Measurements from ENCODE around the gene PCDH1. TPM values are rescaled to one million over a fixed set of nuclear protein-coding genes. Genes with fewer than 3 reads are reported as not detected.
"Not testable (repeated sequence)": the region's sequence is repeated elsewhere in the genome, so short reads cannot be mapped to it uniquely, and the experiment has no call there.

PCDH1 gene
- total RNA-seq, 3 donors from 2014 or later = 0.05 to 0.24 (median 0.14) TPM

DNA sequence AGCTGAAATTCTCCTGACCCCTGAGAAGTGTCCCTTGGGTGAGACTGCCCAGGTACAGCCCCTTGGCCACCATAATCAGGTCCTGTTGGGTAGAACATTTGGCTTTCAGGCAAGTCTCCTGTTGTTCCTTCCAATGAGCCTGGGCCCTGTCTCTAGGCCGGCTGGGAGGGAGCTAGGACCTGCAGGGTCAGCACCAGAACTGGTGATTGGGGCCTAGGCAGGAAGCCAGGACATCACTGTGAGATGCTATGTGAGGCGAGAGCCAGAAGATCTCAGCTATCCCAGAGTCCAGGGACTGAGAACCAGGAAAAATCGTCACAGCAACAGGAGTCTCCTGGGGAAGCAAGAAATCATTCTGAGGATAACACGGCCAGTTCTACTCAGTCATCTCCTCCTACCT is 51.5 kb downstream of the PCDH1 start:
- no peak overlapping the region for H3K4me3 Mint-ChIP-seq
- peaks cover 11% of the 10 kb centered on the region for H3K27me3 Mint-ChIP-seq (ENCODE audit: low read depth)
- H3K9me3 Mint-ChIP-seq = no peaks in the 10 kb centered on the region
- H3K36me3 Mint-ChIP-seq (ENCODE audit: insufficient read depth) = no peaks in the 10 kb centered on the region
- no peaks in the 10 kb centered on the region for H3K4me1 Mint-ChIP-seq (ENCODE audit: low read depth)
- ATAC-seq (no peak), DNase-seq (no peak)

DNA sequence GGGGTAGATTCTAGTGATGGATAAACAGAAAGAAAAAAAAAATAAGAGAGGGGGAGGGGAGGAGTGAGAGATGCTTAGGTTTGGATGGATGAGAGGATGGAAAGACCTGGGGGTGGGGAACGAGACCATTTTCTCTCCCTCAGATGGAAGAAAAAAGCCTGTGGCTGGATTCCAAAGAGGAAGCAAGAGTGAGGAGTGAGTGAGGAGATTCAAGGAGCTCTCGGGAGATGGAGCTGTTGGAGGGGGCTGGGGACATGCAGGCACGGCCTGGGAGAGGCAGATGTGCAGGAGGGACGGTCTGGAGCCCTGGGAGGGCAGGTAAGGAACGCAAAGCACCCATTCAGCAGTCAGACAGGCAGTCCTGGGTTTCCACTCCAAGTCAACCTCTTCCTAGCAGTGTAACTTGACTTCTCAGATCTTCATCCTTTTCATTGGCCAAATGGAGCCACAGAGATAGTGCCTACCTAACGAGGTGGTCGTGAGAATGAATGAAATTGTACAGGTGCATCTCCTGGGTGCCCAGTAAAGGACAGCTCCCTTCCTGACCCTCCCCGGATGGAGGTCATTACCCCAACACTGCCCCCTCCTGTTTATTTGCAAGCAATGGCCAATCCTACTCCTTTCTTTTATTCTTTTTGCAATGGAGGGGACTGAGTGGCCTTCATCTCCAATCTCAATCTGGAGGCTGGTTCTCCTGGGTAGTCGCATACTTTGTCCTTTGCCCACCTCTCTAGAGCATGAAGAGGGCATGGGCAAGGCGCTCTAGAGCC is 52.2 kb downstream of the PCDH1 start:
- DNase-seq = no peak
- ATAC-seq = peak in 1 of 2 donors; percentile 43
- Mint-ChIP-seq H3K36me3 (ENCODE audit: insufficient read depth) (no peaks in the 10 kb centered on the region), H3K4me1 (ENCODE audit: low read depth) (no peaks in the 10 kb centered on the region), H3K4me3 (no peak overlapping the region), H3K27me3 (ENCODE audit: low read depth) (peaks cover 9% of the 10 kb centered on the region), H3K9me3 (no peaks in the 10 kb centered on the region)

GRCh38 chr5:141825241-141825671 is 53.0 kb downstream of the PCDH1 start:
- no peaks in the 10 kb centered on the region for H3K36me3 Mint-ChIP-seq (ENCODE audit: insufficient read depth)
- H3K4me1 Mint-ChIP-seq (ENCODE audit: low read depth) = no peaks in the 10 kb centered on the region
- DNase-seq (no peak), ATAC-seq (no peak)
- no peaks in the 10 kb centered on the region for H3K9me3 Mint-ChIP-seq
- no peak overlapping the region for H3K4me3 Mint-ChIP-seq
- peaks cover 10% of the 10 kb centered on the region for H3K27me3 Mint-ChIP-seq (ENCODE audit: low read depth)

DNA sequence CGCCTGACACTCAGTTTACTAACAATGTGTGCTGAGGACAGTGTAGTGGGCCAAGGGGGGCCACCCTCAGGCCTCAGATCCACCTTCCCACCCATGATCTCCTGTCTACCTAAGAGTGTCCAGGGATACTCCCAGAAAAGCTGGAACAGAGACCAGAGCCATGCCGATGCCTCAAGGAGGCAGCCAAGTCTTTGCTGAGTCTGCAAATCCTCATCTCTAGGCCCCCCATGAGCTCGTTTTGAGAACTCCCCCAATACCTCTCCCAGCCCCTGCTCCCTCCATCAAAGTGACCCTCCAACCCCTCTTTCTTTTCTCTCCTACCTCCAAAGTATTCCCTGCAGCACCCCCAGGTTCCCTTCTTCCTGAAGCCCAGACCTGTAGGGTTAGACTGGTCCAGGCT is 53.5 kb downstream of the PCDH1 start:
- ATAC-seq = no peak
- Mint-ChIP-seq H3K9me3 (no peaks in the 10 kb centered on the region), H3K36me3 (ENCODE audit: insufficient read depth) (no peaks in the 10 kb centered on the region), H3K27me3 (ENCODE audit: low read depth) (peaks cover 12% of the 10 kb centered on the region), H3K4me3 (no peak overlapping the region), H3K4me1 (ENCODE audit: low read depth) (no peaks in the 10 kb centered on the region)
- DNase-seq = no peak

DNA sequence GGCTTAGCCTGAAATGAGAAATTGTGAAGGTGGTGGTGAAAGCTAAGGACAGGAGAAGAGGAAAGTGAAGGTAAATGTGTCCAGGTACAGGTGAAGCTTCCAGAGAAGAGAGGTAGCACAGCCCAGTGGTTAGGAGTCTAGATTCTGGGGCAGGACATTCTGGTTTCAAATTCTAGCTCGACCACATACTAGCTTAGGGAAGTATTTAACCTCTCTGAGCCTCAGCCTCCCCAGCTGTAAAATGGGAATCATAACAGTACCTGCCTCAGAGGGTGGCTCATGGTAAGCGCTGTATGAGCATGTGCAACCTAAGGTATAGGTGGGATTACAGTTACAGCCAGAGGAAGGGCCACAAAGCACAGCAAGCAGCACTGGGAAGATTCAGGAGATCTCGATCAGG is 55.2 kb downstream of the PCDH1 start:
- Mint-ChIP-seq H3K36me3 (ENCODE audit: insufficient read depth) (no peaks in the 10 kb centered on the region), H3K27me3 (ENCODE audit: low read depth) (peaks cover 14% of the 10 kb centered on the region), H3K9me3 (no peaks in the 10 kb centered on the region), H3K4me1 (ENCODE audit: low read depth) (no peaks in the 10 kb centered on the region), H3K4me3 (no peak overlapping the region)
- no peak for ATAC-seq
- DNase-seq = no peak

GRCh38 chr5:141822144-141822543 is 56.1 kb downstream of the PCDH1 start:
- Mint-ChIP-seq H3K27me3 (ENCODE audit: low read depth) (peaks cover 18% of the 10 kb centered on the region), H3K9me3 (no peaks in the 10 kb centered on the region), H3K36me3 (ENCODE audit: insufficient read depth) (no peaks in the 10 kb centered on the region), H3K4me1 (ENCODE audit: low read depth) (no peaks in the 10 kb centered on the region), H3K4me3 (no peak overlapping the region)
- ATAC-seq (no peak), DNase-seq (no peak)

GRCh38 chr5:141821430-141821925 is 56.7 kb downstream of the PCDH1 start:
- no peaks in the 10 kb centered on the region for H3K36me3 Mint-ChIP-seq (ENCODE audit: insufficient read depth)

GRCh38 chr5:141820686-141821085 is 57.5 kb downstream of the PCDH1 start:
- ATAC-seq; H3K4me1 Mint-ChIP-seq (ENCODE audit: low read depth); H3K4me3 Mint-ChIP-seq; DNase-seq; H3K9me3 Mint-ChIP-seq; H3K36me3 Mint-ChIP-seq (ENCODE audit: insufficient read depth): not testable (repeated sequence)
- H3K27me3 Mint-ChIP-seq (ENCODE audit: low read depth) = peaks cover 15% of the 10 kb centered on the region

More at GRCh38 chr5:141821430-141821925, 56.7 kb downstream of the PCDH1 start:
- H3K27me3 Mint-ChIP-seq (ENCODE audit: low read depth) = peaks cover 21% of the 10 kb centered on the region
- no peak for DNase-seq
- no peak overlapping the region for H3K4me3 Mint-ChIP-seq
- no peaks in the 10 kb centered on the region for H3K9me3 Mint-ChIP-seq
- ATAC-seq = no peak
- no peaks in the 10 kb centered on the region for H3K4me1 Mint-ChIP-seq (ENCODE audit: low read depth)

DNA sequence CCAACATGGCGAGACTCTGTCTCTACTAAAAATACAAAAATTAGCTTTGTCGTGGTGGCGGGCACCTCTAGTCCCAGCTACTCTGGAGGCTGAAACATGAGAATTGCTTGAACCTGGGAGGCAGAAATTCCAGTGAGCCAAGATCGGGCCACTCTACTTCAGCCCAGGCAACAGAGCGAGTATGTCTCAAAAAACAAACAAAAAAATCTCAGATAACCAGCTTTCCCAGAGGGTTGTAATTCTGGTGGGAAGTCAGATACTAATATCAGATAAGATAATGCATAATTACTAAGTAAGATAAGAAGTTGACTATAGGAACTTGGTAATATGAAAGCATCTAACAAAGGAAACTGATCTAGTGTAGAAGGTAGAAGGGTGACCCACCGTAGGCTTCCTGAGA is 60.6 kb downstream of the PCDH1 start:
- H3K4me3 Mint-ChIP-seq = no peak overlapping the region
- ATAC-seq (no peak), DNase-seq (no peak)
- H3K9me3 Mint-ChIP-seq = no peaks in the 10 kb centered on the region
- H3K4me1 Mint-ChIP-seq (ENCODE audit: low read depth) = no peaks in the 10 kb centered on the region
- H3K27me3 Mint-ChIP-seq (ENCODE audit: low read depth) = peaks cover 29% of the 10 kb centered on the region
- no peaks in the 10 kb centered on the region for H3K36me3 Mint-ChIP-seq (ENCODE audit: insufficient read depth)

DNA sequence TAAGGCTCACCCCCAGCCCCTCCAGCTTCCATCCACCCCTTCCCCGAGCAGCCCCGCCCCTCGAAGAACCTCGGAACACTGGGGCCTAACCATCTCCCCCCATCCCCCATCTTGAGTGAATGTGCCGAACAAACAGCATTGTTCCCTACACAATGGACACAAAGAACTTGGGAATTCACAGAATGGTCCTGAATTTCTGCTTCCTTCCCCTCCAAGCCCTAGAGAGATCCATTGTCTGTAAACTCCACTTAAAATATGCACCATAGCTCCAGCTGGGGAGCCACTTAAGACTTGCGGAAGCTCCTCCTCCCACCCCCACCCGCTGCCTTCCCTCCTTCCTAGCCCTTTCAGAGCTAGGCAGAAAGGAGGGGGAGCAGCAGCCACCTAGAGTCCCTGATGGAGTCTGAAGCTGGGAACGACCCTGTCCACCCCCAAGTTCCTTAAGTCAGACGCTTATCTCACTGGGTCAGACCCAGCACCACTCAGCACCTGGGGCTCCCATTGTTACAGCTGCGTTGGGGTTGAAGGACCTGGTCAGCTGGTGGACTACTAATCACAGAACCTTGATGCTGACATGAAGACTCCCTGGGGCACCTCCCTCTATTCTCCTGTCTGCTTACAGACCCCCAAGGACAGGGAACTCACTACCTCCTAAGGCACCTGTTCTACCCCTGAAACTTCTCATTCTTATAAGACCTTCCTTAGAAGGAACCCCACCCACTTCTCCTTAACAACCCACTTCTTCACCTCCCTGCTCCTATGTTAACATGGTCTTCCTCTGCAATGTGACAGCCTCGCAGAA is 61.4 kb downstream of the PCDH1 start:
- no peaks in the 10 kb centered on the region for H3K36me3 Mint-ChIP-seq (ENCODE audit: insufficient read depth)
- H3K4me1 Mint-ChIP-seq (ENCODE audit: low read depth) = no peaks in the 10 kb centered on the region
- peaks cover 34% of the 10 kb centered on the region for H3K27me3 Mint-ChIP-seq (ENCODE audit: low read depth)
- H3K4me3 Mint-ChIP-seq = no peak overlapping the region
- H3K9me3 Mint-ChIP-seq = no peaks in the 10 kb centered on the region
- ATAC-seq (no peak), DNase-seq (no peak)

DNA sequence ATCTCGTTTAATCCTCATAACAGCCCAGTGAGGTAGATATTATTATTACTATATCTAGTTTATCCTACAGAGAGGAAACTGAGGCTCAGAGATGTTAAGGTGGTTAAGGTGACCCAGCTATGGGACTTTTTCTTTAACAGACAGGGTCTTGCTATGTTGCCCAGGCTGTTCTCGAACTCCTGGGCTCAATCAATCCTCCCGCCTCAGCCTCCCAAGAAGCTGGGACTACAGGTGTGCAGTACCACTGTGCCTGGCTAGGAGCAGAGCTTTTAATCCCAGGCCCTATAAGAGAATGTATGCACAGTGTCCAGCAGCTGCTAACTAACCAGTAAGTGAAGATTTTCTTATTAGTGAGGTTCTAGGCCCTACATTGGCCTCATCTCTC is 62.4 kb downstream of the PCDH1 start:
- Mint-ChIP-seq H3K36me3 (ENCODE audit: insufficient read depth) (no peaks in the 10 kb centered on the region), H3K4me3 (no peak overlapping the region), H3K4me1 (ENCODE audit: low read depth) (no peaks in the 10 kb centered on the region), H3K9me3 (no peaks in the 10 kb centered on the region), H3K27me3 (ENCODE audit: low read depth) (peaks cover 42% of the 10 kb centered on the region)
- DNase-seq = no peak
- no peak for ATAC-seq

GRCh38 chr5:141815051-141815795 is 63.0 kb downstream of the PCDH1 start:
- H3K27me3 Mint-ChIP-seq (ENCODE audit: low read depth) = peaks cover 45% of the 10 kb centered on the region
- no peak for DNase-seq
- no peaks in the 10 kb centered on the region for H3K36me3 Mint-ChIP-seq (ENCODE audit: insufficient read depth)
- ATAC-seq = no peak
- H3K4me1 Mint-ChIP-seq (ENCODE audit: low read depth) = no peaks in the 10 kb centered on the region
- H3K9me3 Mint-ChIP-seq = no peaks in the 10 kb centered on the region
- H3K4me3 Mint-ChIP-seq = no peak overlapping the region

GRCh38 chr5:141814064-141814964 is 63.9 kb downstream of the PCDH1 start:
- H3K36me3 Mint-ChIP-seq (ENCODE audit: insufficient read depth) = no peaks in the 10 kb centered on the region
- DNase-seq = peak; percentile 33
- peak; percentile 31 to 60 for ATAC-seq
- H3K4me3 Mint-ChIP-seq = no peak overlapping the region
- H3K27me3 Mint-ChIP-seq (ENCODE audit: low read depth) = peaks cover 48% of the 10 kb centered on the region
- H3K9me3 Mint-ChIP-seq = no peaks in the 10 kb centered on the region
- H3K4me1 Mint-ChIP-seq (ENCODE audit: low read depth) = no peaks in the 10 kb centered on the region

Data from activated T-cell treated with anti-CD3 and anti-CD28 coated beads, Interleukin-2, amount 50 U/mL, for 4 hours (primary cell).